Panc1 (cell line): ENCODE results near the gene SPPL2A.

Experiments used
- CTCF ChIP-seq: fragments of 450-650 bp; IDR thresholded peaks from 2 replicates; pipeline ENCODE4 v1.5.1; 2017; ENCODE audit warnings: mild to moderate bottlenecking
- POLR2AphosphoS5 ChIP-seq: IDR thresholded peaks from 2 replicates; pipeline ENCODE4 v1.6.1; 2012; ENCODE audit warnings: mild to moderate bottlenecking, low read depth, low read length, moderate library complexity
- SIN3A ChIP-seq: IDR thresholded peaks from 2 replicates; pipeline ENCODE4 v1.6.1; 2012; ENCODE audit warnings: low read depth, mild to moderate bottlenecking, low read length, moderate library complexity, borderline replicate concordance; ENCODE audit not compliant: insufficient read depth

- no peak for TF ChIP-seq CTCF
- TF ChIP-seq SIN3A: no peak
- TF ChIP-seq POLR2AphosphoS5: no peak
These were observed 18.0 kb downstream of the SPPL2A start for GRCh38 chr15:50747523-50747922.
